Calu3 (cell line): ENCODE results near the gene DBR1. TPM values are rescaled to one million over a fixed set of nuclear protein-coding genes. Genes with fewer than 3 reads are reported as not detected.
"Not testable (repeated sequence)": the region's sequence is repeated elsewhere in the genome, so short reads cannot be mapped to it uniquely, and the experiment has no call there.

Experiments
- BruUV-seq: library from RNA; stranded (reverse); fragments of 400-500 nt; replicated peaks from 2 replicates; lab custom pipeline; 2021; lab: Mats Ljungman, UMichigan
- CTCF ChIA-PET: fragments of 300-600 bp; sonication (Branson Sonifier 250); formaldehyde crosslinking; loops from one replicate; lab custom pipeline; 2022; ENCODE audit warnings: antibody characterized with exemption; lab: Charles Lee
- DNase-seq: peaks from one replicate; pipeline ENCODE4 v3.0.0; 2022
- H3K27ac Mint-ChIP-seq: one replicate; pipeline ENCODE4 v1.8.0; 2022; ENCODE audit warnings: mixed read lengths; ENCODE audit not compliant: unreplicated experiment
- H3K27me3 Mint-ChIP-seq: one replicate; pipeline ENCODE4 v1.8.0; 2022; ENCODE audit warnings: mixed read lengths; ENCODE audit not compliant: unreplicated experiment
- H3K36me3 Mint-ChIP-seq: one replicate; pipeline ENCODE4 v1.8.0; 2022; ENCODE audit warnings: mild to moderate bottlenecking, moderate library complexity, mixed read lengths; ENCODE audit not compliant: insufficient read depth, unreplicated experiment
- H3K4me1 Mint-ChIP-seq: one replicate; pipeline ENCODE4 v1.8.0; 2022; ENCODE audit warnings: mild to moderate bottlenecking, low read depth, mixed read lengths; ENCODE audit not compliant: unreplicated experiment
- H3K4me3 Mint-ChIP-seq: one replicate; pipeline ENCODE4 v1.8.0; 2022; ENCODE audit warnings: mild to moderate bottlenecking, low read depth, moderate library complexity, mixed read lengths; ENCODE audit not compliant: unreplicated experiment
- H3K9me3 Mint-ChIP-seq: one replicate; pipeline ENCODE4 v1.8.0; 2022; ENCODE audit warnings: low read depth, mixed read lengths; ENCODE audit not compliant: unreplicated experiment
- intact Hi-C: fragments of 100-400 bp; cut with micrococcal nuclease; formaldehyde crosslinking; loops from one replicate; pipeline ENCODE4 v1.10.0; 2022; ENCODE audit not compliant: unreplicated experiment
- total RNA-seq: library from RNA; stranded (reverse); gene quantifications from 2 replicates; pipeline ENCODE4 v1.2.3, GENCODE V29; 2022
- TF ChIP-seq, protein P1 (sequence below): fragments of 200-600 bp; IDR thresholded peaks from one replicate; pipeline ENCODE4 v1.8.0; 2022; ENCODE audit warnings: antibody characterized with exemption; ENCODE audit not compliant: unreplicated experiment

Gene DBR1
- total RNA-seq, 1 experiment from 2014 or later: 30.8 TPM

DNA sequence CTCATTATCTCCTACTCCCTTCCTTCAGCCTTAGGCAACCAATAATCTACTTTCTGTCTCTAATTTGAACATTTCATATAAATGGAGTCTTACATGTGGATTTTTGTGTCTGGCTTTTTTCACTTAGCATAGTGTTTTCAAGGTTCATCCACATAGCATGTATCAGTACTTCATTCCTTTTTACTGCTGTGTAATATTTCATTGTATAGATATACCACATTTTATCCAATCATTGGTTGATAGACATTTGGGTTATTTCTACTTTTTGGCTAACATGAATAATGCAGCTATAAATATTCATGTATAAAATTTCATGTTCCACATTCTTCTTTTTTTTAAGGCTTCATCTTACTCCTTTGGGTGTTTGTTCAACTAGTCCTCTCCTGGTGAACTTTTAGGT lies 20.2 kb downstream of the DBR1 start:
- no peak for DNase-seq
- Mint-ChIP-seq H3K27ac (no peak overlapping the region), H3K9me3 (peaks cover 8% of the 10 kb centered on the region), H3K4me1 (no peaks in the 10 kb centered on the region), H3K4me3 (no peak overlapping the region), H3K36me3 (no peaks in the 10 kb centered on the region), H3K27me3 (no peaks in the 10 kb centered on the region)
- no TSS peak for BruUV-seq
- intact Hi-C loops: no loop called here
- CTCF ChIA-PET: no interaction called here
- TF ChIP-seq, protein P1, sequence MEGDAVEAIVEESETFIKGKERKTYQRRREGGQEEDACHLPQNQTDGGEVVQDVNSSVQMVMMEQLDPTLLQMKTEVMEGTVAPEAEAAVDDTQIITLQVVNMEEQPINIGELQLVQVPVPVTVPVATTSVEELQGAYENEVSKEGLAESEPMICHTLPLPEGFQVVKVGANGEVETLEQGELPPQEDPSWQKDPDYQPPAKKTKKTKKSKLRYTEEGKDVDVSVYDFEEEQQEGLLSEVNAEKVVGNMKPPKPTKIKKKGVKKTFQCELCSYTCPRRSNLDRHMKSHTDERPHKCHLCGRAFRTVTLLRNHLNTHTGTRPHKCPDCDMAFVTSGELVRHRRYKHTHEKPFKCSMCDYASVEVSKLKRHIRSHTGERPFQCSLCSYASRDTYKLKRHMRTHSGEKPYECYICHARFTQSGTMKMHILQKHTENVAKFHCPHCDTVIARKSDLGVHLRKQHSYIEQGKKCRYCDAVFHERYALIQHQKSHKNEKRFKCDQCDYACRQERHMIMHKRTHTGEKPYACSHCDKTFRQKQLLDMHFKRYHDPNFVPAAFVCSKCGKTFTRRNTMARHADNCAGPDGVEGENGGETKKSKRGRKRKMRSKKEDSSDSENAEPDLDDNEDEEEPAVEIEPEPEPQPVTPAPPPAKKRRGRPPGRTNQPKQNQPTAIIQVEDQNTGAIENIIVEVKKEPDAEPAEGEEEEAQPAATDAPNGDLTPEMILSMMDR: no peak

DNA sequence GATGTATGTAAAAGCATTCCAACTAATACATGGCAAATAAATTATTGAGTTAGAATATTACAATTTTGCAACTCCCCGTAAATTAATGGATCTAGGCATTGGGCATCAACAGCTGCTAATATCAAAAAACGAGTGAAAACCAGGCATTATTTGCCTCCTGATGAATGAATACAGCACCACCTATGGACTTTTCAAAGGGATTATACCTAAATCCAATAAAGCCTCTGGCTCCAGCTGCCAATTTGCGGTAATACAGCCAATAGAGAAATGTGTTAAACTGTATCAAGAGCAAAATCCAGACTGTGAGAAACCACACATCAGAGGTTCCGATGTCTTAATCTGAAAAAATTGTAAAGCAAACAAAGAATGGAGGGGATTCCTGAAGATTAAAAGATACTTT lies 26.2 kb downstream of the DBR1 start:
- TF ChIP-seq, protein P1: no peak
- Mint-ChIP-seq H3K9me3 (peaks cover 1% of the 10 kb centered on the region), H3K36me3 (no peaks in the 10 kb centered on the region), H3K4me1 (no peaks in the 10 kb centered on the region), H3K27me3 (no peaks in the 10 kb centered on the region), H3K27ac (no peak overlapping the region), H3K4me3 (no peak overlapping the region)
- no peak for DNase-seq
- CTCF ChIA-PET: no interaction called here
- no TSS peak for BruUV-seq
- intact Hi-C loops: no loop called here

DNA sequence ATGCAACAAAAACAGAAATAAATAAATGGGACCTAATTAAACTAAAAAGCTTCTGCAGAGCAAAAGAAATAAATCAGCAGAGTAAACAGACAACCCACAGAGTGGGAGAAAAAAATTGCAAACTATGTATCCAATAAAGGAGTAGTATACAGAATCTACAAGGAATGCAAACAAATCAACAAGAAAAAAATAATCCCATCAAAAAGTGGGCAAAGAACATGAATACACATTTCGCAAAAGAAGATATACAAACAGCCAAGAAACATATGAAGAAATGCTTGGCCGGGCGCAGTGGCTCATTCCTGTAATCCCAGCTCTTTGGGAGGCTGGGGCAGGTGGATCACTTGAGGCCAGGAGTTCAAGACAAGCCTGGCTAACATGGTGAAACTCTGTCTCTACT lies 32.5 kb downstream of the DBR1 start:
- H3K9me3 Mint-ChIP-seq, H3K27ac Mint-ChIP-seq, H3K4me1 Mint-ChIP-seq, BruUV-seq, H3K4me3 Mint-ChIP-seq, DNase-seq, H3K36me3 Mint-ChIP-seq, H3K27me3 Mint-ChIP-seq, CTCF ChIA-PET, intact Hi-C loops: not testable (repeated sequence)

DNA sequence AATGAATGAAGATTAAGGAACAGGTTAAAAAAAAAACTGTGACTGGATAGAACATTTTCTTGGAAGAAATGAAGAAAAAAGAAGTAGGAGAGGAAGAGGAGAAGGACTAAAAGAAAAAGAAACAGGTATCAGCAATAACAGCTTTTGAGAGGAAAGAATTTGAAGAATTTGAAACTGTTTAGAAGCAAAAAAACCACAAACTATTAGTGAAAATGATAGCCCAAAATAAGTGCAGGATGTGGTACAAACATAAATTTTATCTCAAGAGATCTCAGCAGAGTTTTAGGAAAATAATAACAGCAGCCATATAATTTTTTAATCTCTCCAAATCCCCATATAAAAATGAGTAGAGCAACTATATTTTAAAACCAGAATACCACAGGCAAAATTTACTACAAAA lies 33.8 kb downstream of the DBR1 start:
- no TSS peak for BruUV-seq
- Mint-ChIP-seq H3K27me3 (no peaks in the 10 kb centered on the region), H3K4me1 (no peaks in the 10 kb centered on the region), H3K27ac (no peak overlapping the region), H3K4me3 (no peak overlapping the region), H3K36me3 (no peaks in the 10 kb centered on the region), H3K9me3 (no peaks in the 10 kb centered on the region)
- intact Hi-C loops: no loop called here
- no peak for DNase-seq
- TF ChIP-seq, protein P1: no peak
- CTCF ChIA-PET: no interaction called here

DNA sequence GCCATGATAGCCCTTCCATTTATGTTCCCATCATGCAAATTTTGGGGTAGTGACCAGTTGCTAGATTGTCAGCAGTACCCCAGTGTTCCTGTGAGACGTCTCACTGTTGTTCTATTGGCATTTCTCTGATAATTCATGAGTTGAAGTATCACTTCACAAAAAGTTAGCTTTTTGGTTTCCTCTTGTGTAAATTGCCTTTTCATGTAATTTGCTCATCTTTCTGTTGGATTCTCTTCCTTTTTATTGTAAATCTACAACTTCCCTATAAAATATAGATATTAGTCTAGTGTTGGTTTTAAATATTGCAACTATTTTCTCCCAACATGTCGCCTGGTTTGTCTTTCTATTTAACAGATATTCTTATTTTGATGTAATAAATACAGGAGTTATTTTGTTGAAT lies 35.0 kb downstream of the DBR1 start:
- no peaks in the 10 kb centered on the region for H3K4me1 Mint-ChIP-seq
- no peaks in the 10 kb centered on the region for H3K27me3 Mint-ChIP-seq
- DNase-seq: no peak
- no peaks in the 10 kb centered on the region for H3K36me3 Mint-ChIP-seq
- TF ChIP-seq, protein P1: no peak
- no peak overlapping the region for H3K27ac Mint-ChIP-seq
- BruUV-seq: no TSS peak
- H3K4me3 Mint-ChIP-seq: no peak overlapping the region
- no peaks in the 10 kb centered on the region for H3K9me3 Mint-ChIP-seq
- intact Hi-C loops: no loop called here
- CTCF ChIA-PET: no interaction called here
